ENCODE data around the gene PON1.

The PON1 gene

DNA sequence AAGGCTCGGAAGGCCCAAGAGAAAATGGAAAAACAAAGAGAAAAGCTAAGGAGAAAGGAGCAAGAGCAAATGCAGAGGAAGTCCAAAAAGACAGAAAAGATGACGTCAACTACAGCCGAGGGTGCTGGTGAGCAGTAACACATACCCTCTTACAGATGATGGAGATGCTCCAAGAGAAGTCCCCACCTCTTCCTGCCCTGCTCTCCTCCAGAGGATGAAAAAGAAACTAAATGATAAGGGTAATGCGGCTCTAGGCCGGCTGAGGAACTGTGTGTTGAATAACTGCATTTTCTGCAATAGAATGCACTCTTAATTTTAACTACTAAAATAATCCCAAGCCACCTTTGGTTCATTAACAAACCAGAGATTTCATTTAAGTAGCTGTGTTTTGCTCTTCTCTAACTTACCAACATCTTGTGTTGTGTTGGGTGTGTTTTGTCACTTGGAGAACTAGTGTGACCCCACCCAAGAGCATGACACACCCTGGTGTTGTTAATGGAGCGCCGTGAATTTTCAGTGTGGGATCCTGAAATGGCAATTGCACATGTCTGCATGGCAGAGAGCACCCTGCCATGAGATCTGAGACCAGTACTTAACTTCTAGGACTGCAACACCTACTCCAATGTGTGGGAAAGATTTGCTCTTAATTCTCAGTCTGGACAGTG lies 34.0 kb downstream of the PON1 start:
- no peak overlapping the region for H3K4me3 ChIP-seq (ENCODE audit: low read length)

GRCh38 chr7:95286096-95286495 lies 38.2 kb downstream of the PON1 start:
- Histone ChIP-seq H3K36me3 (replicated peaks; ENCODE audit: low read depth, low read length) (no peaks in the 10 kb centered on the region), H3K27ac (ENCODE audit: low read length) (no peak overlapping the region), H3K9ac (ENCODE audit: low read length) (no peak overlapping the region), H3K4me1 (ENCODE audit: low read length) (no peaks in the 10 kb centered on the region), H2AFZ (ENCODE audit: low read depth, low read length) (no peak overlapping the region), H3K79me2 (ENCODE audit: low read length) (no peaks in the 10 kb centered on the region), H3K4me2 (ENCODE audit: low read length) (no peak overlapping the region), H4K20me1 (ENCODE audit: insufficient read depth, low read length) (no peaks in the 10 kb centered on the region), H3K27me3 (ENCODE audit: low read depth, low read length) (no peaks in the 10 kb centered on the region), H3K9me3 (ENCODE audit: insufficient read depth, low read length) (no peaks in the 10 kb centered on the region), H3K4me3 (ENCODE audit: low read length) (no peak overlapping the region)
- TF ChIP-seq EZH2phosphoT487 (IDR thresholded peaks at IDR 0.05; ENCODE audit: low read depth) (no peak), CTCF (IDR thresholded peaks at IDR 0.05; ENCODE audit: low read depth, low read length) (no peak)

More for the DNA sequence above, 34.0 kb downstream of the PON1 start:
- Histone ChIP-seq H3K27ac (ENCODE audit: low read length) (no peak overlapping the region), H3K9ac (ENCODE audit: low read length) (no peak overlapping the region), H3K4me1 (ENCODE audit: low read length) (no peaks in the 10 kb centered on the region), H3K9me3 (ENCODE audit: insufficient read depth, low read length) (no peaks in the 10 kb centered on the region), H4K20me1 (ENCODE audit: insufficient read depth, low read length) (no peaks in the 10 kb centered on the region), H3K79me2 (ENCODE audit: low read length) (no peaks in the 10 kb centered on the region), H3K4me2 (ENCODE audit: low read length) (no peak overlapping the region), H3K36me3 (replicated peaks; ENCODE audit: low read depth, low read length) (no peaks in the 10 kb centered on the region), H3K27me3 (ENCODE audit: low read depth, low read length) (no peaks in the 10 kb centered on the region), H2AFZ (ENCODE audit: low read depth, low read length) (no peak overlapping the region)
- TF ChIP-seq EZH2phosphoT487 (IDR thresholded peaks at IDR 0.05; ENCODE audit: low read depth) (no peak), CTCF (IDR thresholded peaks at IDR 0.05; ENCODE audit: low read depth, low read length) (no peak)

DNA sequence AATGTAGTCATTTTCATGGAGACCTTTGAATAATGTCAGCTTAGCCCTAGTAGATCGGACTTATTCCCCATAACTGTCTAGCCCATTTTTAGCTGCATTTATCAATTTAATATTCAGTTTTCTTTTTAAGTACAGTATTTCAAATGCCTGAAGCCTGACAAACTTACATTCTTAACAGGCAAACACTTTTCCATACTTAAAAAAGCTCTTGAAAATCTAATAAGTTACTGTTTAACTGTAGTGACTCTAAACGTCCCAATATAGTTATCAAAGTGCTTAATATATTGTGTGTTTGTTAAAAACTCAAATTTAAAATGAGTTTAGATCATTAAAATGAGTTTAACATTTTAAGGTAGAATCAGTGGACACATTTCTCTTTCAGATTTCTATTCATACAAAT lies 44.9 kb downstream of the PON1 start:
- Histone ChIP-seq H3K4me2 (ENCODE audit: low read length) (no peak overlapping the region), H4K20me1 (ENCODE audit: insufficient read depth, low read length) (no peaks in the 10 kb centered on the region), H3K79me2 (ENCODE audit: low read length) (no peaks in the 10 kb centered on the region), H3K27ac (ENCODE audit: low read length) (no peak overlapping the region), H3K36me3 (replicated peaks; ENCODE audit: low read depth, low read length) (no peaks in the 10 kb centered on the region), H3K27me3 (ENCODE audit: low read depth, low read length) (no peaks in the 10 kb centered on the region), H2AFZ (ENCODE audit: low read depth, low read length) (no peak overlapping the region), H3K9ac (ENCODE audit: low read length) (no peak overlapping the region), H3K4me1 (ENCODE audit: low read length) (no peaks in the 10 kb centered on the region), H3K9me3 (ENCODE audit: insufficient read depth, low read length) (no peaks in the 10 kb centered on the region), H3K4me3 (ENCODE audit: low read length) (no peak overlapping the region)
- TF ChIP-seq EZH2phosphoT487 (IDR thresholded peaks at IDR 0.05; ENCODE audit: low read depth) (no peak), CTCF (IDR thresholded peaks at IDR 0.05; ENCODE audit: low read depth, low read length) (no peak)

DNA sequence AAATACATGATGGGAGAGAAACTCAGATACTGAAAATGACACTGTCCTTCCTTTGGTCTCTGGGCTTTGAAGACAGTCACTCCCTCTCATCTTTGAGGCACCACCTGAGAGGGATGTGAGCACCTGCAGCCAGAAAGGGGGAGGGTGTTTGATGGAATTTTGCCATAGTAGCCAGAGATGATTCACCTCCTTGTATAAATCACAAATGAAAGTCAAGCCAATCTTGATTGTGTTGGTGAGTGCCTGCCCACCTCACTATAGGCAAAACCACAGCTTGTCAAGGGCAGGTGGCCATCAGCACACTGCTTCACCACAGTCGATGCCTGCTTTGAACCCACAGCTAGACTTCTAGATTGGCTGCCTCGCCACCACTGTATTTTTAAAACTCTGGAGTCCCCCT lies 48.2 kb downstream of the PON1 start:
- no peaks in the 10 kb centered on the region for H3K27me3 ChIP-seq (ENCODE audit: low read depth, low read length)
- no peaks in the 10 kb centered on the region for H3K36me3 ChIP-seq (replicated peaks; ENCODE audit: low read depth, low read length)
- no peak overlapping the region for H3K9ac ChIP-seq (ENCODE audit: low read length)
- TF ChIP-seq EZH2phosphoT487 (IDR thresholded peaks at IDR 0.05; ENCODE audit: low read depth), result no peak
- no peak for TF ChIP-seq CTCF (IDR thresholded peaks at IDR 0.05; ENCODE audit: low read depth, low read length)
- H3K4me1 ChIP-seq (ENCODE audit: low read length), result no peaks in the 10 kb centered on the region
- no peak overlapping the region for H3K27ac ChIP-seq (ENCODE audit: low read length)
- H3K9me3 ChIP-seq (ENCODE audit: insufficient read depth, low read length), result no peaks in the 10 kb centered on the region
- H3K79me2 ChIP-seq (ENCODE audit: low read length), result no peaks in the 10 kb centered on the region
- H4K20me1 ChIP-seq (ENCODE audit: insufficient read depth, low read length), result no peaks in the 10 kb centered on the region
- no peak overlapping the region for H2AFZ ChIP-seq (ENCODE audit: low read depth, low read length)
- H3K4me2 ChIP-seq (ENCODE audit: low read length), result no peak overlapping the region
- H3K4me3 ChIP-seq (ENCODE audit: low read length), result no peak overlapping the region
